Keratinocyte (primary cell): ENCODE results near the gene HRCT1. TPM values are rescaled to one million over a fixed set of nuclear protein-coding genes. Genes with fewer than 3 reads are reported as not detected.

Experiments used
- DNase-seq: peaks from one replicate; pipeline ENCODE4 v3.0.0-alpha.2; 2011; ENCODE audit warnings: low read depth, missing footprints, low spot score
- FAIRE-seq: peaks from 2 replicates; lab custom pipeline; 2011; peaks lifted over from hg19 to GRCh38; lab: Jason Lieb, UNC
- H2AFZ ChIP-seq: 2 replicates; pipeline ENCODE4 v1.6.0; 2012; ENCODE audit warnings: low read length, control low read depth, inconsistent platforms; ENCODE audit not compliant: control insufficient read depth
- H3K27ac ChIP-seq: 2 replicates; pipeline ENCODE4 v1.5.1; 2011; ENCODE audit warnings: low read length; ENCODE audit not compliant: control insufficient read depth, insufficient read depth
- H3K27me3 ChIP-seq: 3 replicates; pipeline ENCODE4 v1.6.0; 2011; ENCODE audit warnings: low read length; ENCODE audit not compliant: control insufficient read depth, insufficient read depth; ENCODE audit errors: extremely low read depth
- H3K36me3 ChIP-seq, 2 experiments: 2 replicates in 1 of 2; 3 replicates in 1 of 2; pipeline ENCODE4 v1.5.1; 2011; ENCODE audit warnings: low read length in 2 of 2, mild to moderate bottlenecking in 1 of 2; ENCODE audit not compliant: control insufficient read depth in 2 of 2, insufficient read depth in 2 of 2; ENCODE audit errors: extremely low read depth in 1 of 2
- H3K4me1 ChIP-seq: 3 replicates; pipeline ENCODE4 v1.5.1; 2011; ENCODE audit warnings: low read length; ENCODE audit not compliant: control insufficient read depth, insufficient read depth; ENCODE audit errors: extremely low read depth
- H3K4me2 ChIP-seq: 3 replicates; pipeline ENCODE4 v1.6.0; 2011; ENCODE audit warnings: low read depth, low read length; ENCODE audit not compliant: control insufficient read depth, insufficient read depth; ENCODE audit errors: extremely low read depth
- H3K4me3 ChIP-seq, 3 experiments: fragments of 200-600 bp in 1 of 3; sonication (generic) in 1 of 3; 2 replicates in 2 of 3; 3 replicates in 1 of 3; pipeline ENCODE4 v1.5.1; 2011 to 2016; ENCODE audit warnings: low read length in 3 of 3, mild to moderate bottlenecking in 3 of 3, control low read depth in 2 of 3, inconsistent platforms in 1 of 3, low read depth in 1 of 3, mixed read lengths in 1 of 3, mixed run types in 1 of 3, moderate library complexity in 1 of 3; ENCODE audit not compliant: control insufficient read depth in 2 of 3, insufficient read depth in 2 of 3; ENCODE audit errors: extremely low read depth in 1 of 3
- H3K79me2 ChIP-seq: 2 replicates; pipeline ENCODE4 v1.6.0; 2012; ENCODE audit warnings: low read length; ENCODE audit not compliant: control insufficient read depth, insufficient read depth
- H3K9ac ChIP-seq: 3 replicates; pipeline ENCODE4 v1.6.0; 2011; ENCODE audit warnings: low read length; ENCODE audit not compliant: control insufficient read depth, insufficient read depth; ENCODE audit errors: extremely low read depth
- H3K9me1 ChIP-seq: 3 replicates; pipeline ENCODE4 v1.6.0; 2011; ENCODE audit warnings: low read length; ENCODE audit not compliant: control insufficient read depth, insufficient read depth; ENCODE audit errors: extremely low read depth
- H3K9me3 ChIP-seq: 2 replicates; pipeline ENCODE4 v1.5.1; 2012; ENCODE audit warnings: low read depth, low read length; ENCODE audit not compliant: control insufficient read depth
- H4K20me1 ChIP-seq: 3 replicates; pipeline ENCODE4 v1.6.0; 2011; ENCODE audit warnings: low read length; ENCODE audit not compliant: control insufficient read depth, insufficient read depth; ENCODE audit errors: extremely low read depth
- CTCF ChIP-seq, 3 experiments: IDR thresholded peaks in 1 of 3; conservative IDR thresholded peaks in 1 of 3; optimal IDR thresholded peaks in 1 of 3; 2 replicates in 2 of 3; 3 replicates in 1 of 3; pipeline versions ENCODE3 to v1.5.1; 2011; ENCODE audit warnings: low read length in 3 of 3, mild to moderate bottlenecking in 3 of 3, moderate library complexity in 2 of 3, control low read depth in 1 of 3, inconsistent platforms in 1 of 3; ENCODE audit not compliant: insufficient read depth in 2 of 3; ENCODE audit errors: extremely low read depth in 1 of 3
- EZH2 ChIP-seq: IDR thresholded peaks from one replicate; pipeline ENCODE4 v1.6.1; 2012; ENCODE audit warnings: inconsistent platforms, mild to moderate bottlenecking, low read length, moderate library complexity
- dilution Hi-C: fragments of 300-500 bp; cut with MboI; formaldehyde crosslinking; loops from one replicate; pipeline ENCODE4 v1.7.0; 2020; ENCODE audit warnings: low sequenced_read_pairs; ENCODE audit not compliant: extremely low pct_ligation_motif_present
- polyA plus RNA-seq, 5 experiments: library from polyadenylated mRNA; depleted of rRNA in 3 of 5; stranded (reverse) in 3 of 5; stranded (forward) in 1 of 5; unstranded in 1 of 5; fragments of >200 nt; gene quantifications; 1 replicate in 1 of 5; 2 replicates in 3 of 5; 3 replicates in 1 of 5; pipeline versions ENCODE4 v1.2.1 to v1.2.3, GENCODE V29; 2011 to 2012; ENCODE audit warnings: missing spikeins in 2 of 5, low read depth in 1 of 5, low replicate concordance in 1 of 5

HRCT1 gene
- polyA plus RNA-seq, 1 donor (not counting 4 experiments of a cell fraction or from before 2014, with no cell fraction given) = not detected

- Histone ChIP-seq H3K27ac (no peak overlapping the region), H4K20me1 (no peaks in the 10 kb centered on the region), H2AFZ (no peak overlapping the region), H3K4me2 (no peak overlapping the region), H3K4me3 (no peak overlapping the region), H3K79me2 (no peaks in the 10 kb centered on the region), H3K27me3 (no peaks in the 10 kb centered on the region), H3K9me1 (no peaks in the 10 kb centered on the region), H3K36me3 (no peaks in the 10 kb centered on the region), H3K9me3 (no peaks in the 10 kb centered on the region), H3K4me1 (no peaks in the 10 kb centered on the region), H3K9ac (no peak overlapping the region)
- DNase-seq = no peak
- FAIRE-seq = no peak
- dilution Hi-C loops = no loop called here
- TF ChIP-seq EZH2 = no peak
- TF ChIP-seq CTCF (optimal IDR thresholded peaks at IDR 0.05 in 1 of 3, IDR thresholded peaks at IDR 0.05 in 1 of 3, conservative IDR thresholded peaks at IDR 0.05 in 1 of 3; ENCODE audit: extremely low read depth in 1 of 3, insufficient read depth in 2 of 3, low read length in 3 of 3) = no peak
These were observed 31.2 kb downstream of the HRCT1 start for GRCh38 chr9:35937227-35937626.

GRCh38 chr9:35938474-35939356 is 32.7 kb downstream of the HRCT1 start:
- TF ChIP-seq CTCF (optimal IDR thresholded peaks at IDR 0.05 in 1 of 3, IDR thresholded peaks at IDR 0.05 in 1 of 3, conservative IDR thresholded peaks at IDR 0.05 in 1 of 3; ENCODE audit: extremely low read depth in 1 of 3, insufficient read depth in 2 of 3, low read length in 3 of 3) (no peak), EZH2 (no peak)
- FAIRE-seq (no peak), DNase-seq (no peak)
- Histone ChIP-seq H3K9me1 (no peaks in the 10 kb centered on the region), H3K9ac (no peak overlapping the region), H3K4me3 (no peak overlapping the region), H3K79me2 (no peaks in the 10 kb centered on the region), H4K20me1 (no peaks in the 10 kb centered on the region), H3K4me2 (no peak overlapping the region), H3K9me3 (no peaks in the 10 kb centered on the region), H2AFZ (no peak overlapping the region), H3K4me1 (no peaks in the 10 kb centered on the region), H3K36me3 (no peaks in the 10 kb centered on the region), H3K27me3 (no peaks in the 10 kb centered on the region), H3K27ac (no peak overlapping the region)
- dilution Hi-C loops = no loop called here
